Lung (tissue), 12 donors: ENCODE measurements around the gene CFB. TPM values are rescaled to one million over a fixed set of nuclear protein-coding genes. Genes with fewer than 3 reads are reported as not detected.

ENCODE experiments used
- ATAC-seq: fragments of 200-7000 bp; cut with Tn5 transposase; one replicate; pipeline ENCODE4 v1.9.1; 2020; ENCODE audit warnings: moderate number of reproducible peaks; ENCODE audit not compliant: insufficient read depth, low FRiP score
- DNase-seq, 3 donors: peaks; one replicate each; pipeline ENCODE4 v3.0.0-alpha.2; 2013 to 2017
- H3K27ac ChIP-seq, 2 donors: one replicate each; pipeline ENCODE4 v1.5.1; 2013; ENCODE audit warnings: mild to moderate bottlenecking in 2 of 2, moderate library complexity in 2 of 2, control low read depth in 1 of 2, inconsistent platforms in 1 of 2, low read depth in 1 of 2, low read length in 1 of 2
- H3K27me3 ChIP-seq, 3 donors: one replicate each; pipeline ENCODE4 v1.5.1; 2013; ENCODE audit warnings: low read length in 2 of 3; ENCODE audit not compliant: control insufficient read depth in 3 of 3, insufficient read depth in 3 of 3
- H3K36me3 ChIP-seq, 4 donors: one replicate each; pipeline ENCODE4 v1.5.1; 2013; ENCODE audit warnings: low read length in 4 of 4, mild to moderate bottlenecking in 1 of 4, moderate library complexity in 1 of 4; ENCODE audit not compliant: control insufficient read depth in 4 of 4, insufficient read depth in 4 of 4
- H3K4me1 ChIP-seq, 5 donors: one replicate each; pipeline ENCODE4 v1.5.1; 2013; ENCODE audit warnings: low read length in 5 of 5, mild to moderate bottlenecking in 2 of 5, moderate library complexity in 1 of 5; ENCODE audit not compliant: control insufficient read depth in 5 of 5, insufficient read depth in 5 of 5
- H3K4me3 ChIP-seq: one replicate; pipeline ENCODE4 v1.5.1; 2013; ENCODE audit warnings: mild to moderate bottlenecking, control low read depth, moderate library complexity
- H3K9ac ChIP-seq, 2 donors: one replicate each; pipeline ENCODE4 v1.5.1; 2013; ENCODE audit warnings: low read length in 2 of 2, control low read depth in 1 of 2; ENCODE audit not compliant: insufficient read depth in 1 of 2
- H3K9me3 ChIP-seq, 4 donors: one replicate each; pipeline ENCODE4 v1.5.1; 2013; ENCODE audit warnings: low read length in 3 of 4, mild to moderate bottlenecking in 1 of 4, moderate library complexity in 1 of 4; ENCODE audit not compliant: control insufficient read depth in 4 of 4, insufficient read depth in 3 of 4
- WGBS, 2 donors: extraction: QIAGEN DNeasy Blood & Tissue Kit; methylation state at CpG; one replicate each; pipeline ENCODE4 v1.1.7; 2013; 5-methylcytosine and 5-hydroxymethylcytosine counted together
- polyA plus RNA-seq, 2 donors: library from polyadenylated mRNA; stranded (reverse); fragments of 200-250 nt; gene quantifications; one replicate each; pipeline ENCODE4 v1.2.1, GENCODE V29; 2013
- total RNA-seq, 2 donors: library from RNA; depleted of rRNA in 1 of 2; stranded (reverse); fragments of >200 nt in 1 of 2; gene quantifications; one replicate each; pipeline ENCODE4 v1.2.1, GENCODE V29; 2014 to 2021
- TF ChIP-seq, protein P1 (sequence below): IDR thresholded peaks from 2 replicates; pipeline ENCODE4 v1.5.1; 2012; ENCODE audit warnings: mild to moderate bottlenecking; ENCODE audit errors: control extremely low read depth, extremely low read depth
- donor health status: control.
- donor health status: control.
- donor health status: Bipolar disorder and iron deficiency.
- donor health status: healthy.
- donor health status: DM: yes; HTN: yes; CAD: no.

CFB gene
- total and polyA plus RNA-seq, 4 donors = 173 to 297 (median 234) TPM

DNA sequence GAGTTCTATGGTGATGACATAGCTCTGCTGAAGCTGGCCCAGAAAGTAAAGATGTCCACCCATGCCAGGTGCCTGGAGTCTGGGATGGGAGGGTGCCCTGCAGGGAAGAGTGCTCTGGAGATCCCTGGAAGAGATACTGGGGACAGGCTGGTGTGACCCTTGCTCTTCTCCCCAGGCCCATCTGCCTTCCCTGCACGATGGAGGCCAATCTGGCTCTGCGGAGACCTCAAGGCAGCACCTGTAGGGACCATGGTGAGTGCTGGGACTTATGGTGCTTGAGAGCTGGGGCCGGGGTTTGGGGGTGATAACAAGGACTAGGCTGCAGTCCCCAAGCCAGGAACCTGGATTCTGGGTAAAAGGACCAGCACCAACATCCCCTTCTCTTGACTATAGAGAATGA is 2.2 kb upstream of the CFB start:
- H3K4me1 ChIP-seq = peaks cover 0 to 11% (median 0%) of the 10 kb centered on the region in 5 donors
- H3K27me3 ChIP-seq = peaks cover 0 to 5% (median 0%) of the 10 kb centered on the region in 3 donors
- ATAC-seq = no peak
- no peaks in the 10 kb centered on the region for H3K9me3 ChIP-seq
- H3K4me3 ChIP-seq = no peak overlapping the region
- TF ChIP-seq, protein P1, sequence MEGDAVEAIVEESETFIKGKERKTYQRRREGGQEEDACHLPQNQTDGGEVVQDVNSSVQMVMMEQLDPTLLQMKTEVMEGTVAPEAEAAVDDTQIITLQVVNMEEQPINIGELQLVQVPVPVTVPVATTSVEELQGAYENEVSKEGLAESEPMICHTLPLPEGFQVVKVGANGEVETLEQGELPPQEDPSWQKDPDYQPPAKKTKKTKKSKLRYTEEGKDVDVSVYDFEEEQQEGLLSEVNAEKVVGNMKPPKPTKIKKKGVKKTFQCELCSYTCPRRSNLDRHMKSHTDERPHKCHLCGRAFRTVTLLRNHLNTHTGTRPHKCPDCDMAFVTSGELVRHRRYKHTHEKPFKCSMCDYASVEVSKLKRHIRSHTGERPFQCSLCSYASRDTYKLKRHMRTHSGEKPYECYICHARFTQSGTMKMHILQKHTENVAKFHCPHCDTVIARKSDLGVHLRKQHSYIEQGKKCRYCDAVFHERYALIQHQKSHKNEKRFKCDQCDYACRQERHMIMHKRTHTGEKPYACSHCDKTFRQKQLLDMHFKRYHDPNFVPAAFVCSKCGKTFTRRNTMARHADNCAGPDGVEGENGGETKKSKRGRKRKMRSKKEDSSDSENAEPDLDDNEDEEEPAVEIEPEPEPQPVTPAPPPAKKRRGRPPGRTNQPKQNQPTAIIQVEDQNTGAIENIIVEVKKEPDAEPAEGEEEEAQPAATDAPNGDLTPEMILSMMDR = no peak
- no peak for DNase-seq
- H3K36me3 ChIP-seq = peaks cover 0 to 2% (median 0%) of the 10 kb centered on the region in 4 donors
- H3K9ac ChIP-seq = no peak overlapping the region
- WGBS, 2 donors = 81 to 89% methylated on average over 3 of the region's 3 CpGs
- H3K27ac ChIP-seq = no peak overlapping the region

DNA sequence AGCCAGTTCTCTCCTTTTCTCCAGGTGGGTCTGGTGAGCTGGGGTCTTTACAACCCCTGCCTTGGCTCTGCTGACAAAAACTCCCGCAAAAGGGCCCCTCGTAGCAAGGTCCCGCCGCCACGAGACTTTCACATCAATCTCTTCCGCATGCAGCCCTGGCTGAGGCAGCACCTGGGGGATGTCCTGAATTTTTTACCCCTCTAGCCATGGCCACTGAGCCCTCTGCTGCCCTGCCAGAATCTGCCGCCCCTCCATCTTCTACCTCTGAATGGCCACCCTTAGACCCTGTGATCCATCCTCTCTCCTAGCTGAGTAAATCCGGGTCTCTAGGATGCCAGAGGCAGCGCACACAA is 765 bp upstream of the CFB start:
- peaks cover 0 to 14% (median 0%) of the 10 kb centered on the region in 5 donors for H3K4me1 ChIP-seq
- ATAC-seq (no peak), DNase-seq (no peak)
- TF ChIP-seq, protein P1 = no peak
- H3K9ac ChIP-seq = no peak overlapping the region
- H3K9me3 ChIP-seq = no peaks in the 10 kb centered on the region
- peak overlapping the region in 1 of 2 donors; percentile 89 for H3K27ac ChIP-seq
- peaks cover 0 to 5% (median 0%) of the 10 kb centered on the region in 3 donors for H3K27me3 ChIP-seq
- H3K36me3 ChIP-seq = peaks cover 0 to 2% (median 0%) of the 10 kb centered on the region in 4 donors
- 76 to 85% methylated on average over 9 of the region's 9 CpGs for WGBS, 2 donors
- H3K4me3 ChIP-seq = no peak overlapping the region

DNA sequence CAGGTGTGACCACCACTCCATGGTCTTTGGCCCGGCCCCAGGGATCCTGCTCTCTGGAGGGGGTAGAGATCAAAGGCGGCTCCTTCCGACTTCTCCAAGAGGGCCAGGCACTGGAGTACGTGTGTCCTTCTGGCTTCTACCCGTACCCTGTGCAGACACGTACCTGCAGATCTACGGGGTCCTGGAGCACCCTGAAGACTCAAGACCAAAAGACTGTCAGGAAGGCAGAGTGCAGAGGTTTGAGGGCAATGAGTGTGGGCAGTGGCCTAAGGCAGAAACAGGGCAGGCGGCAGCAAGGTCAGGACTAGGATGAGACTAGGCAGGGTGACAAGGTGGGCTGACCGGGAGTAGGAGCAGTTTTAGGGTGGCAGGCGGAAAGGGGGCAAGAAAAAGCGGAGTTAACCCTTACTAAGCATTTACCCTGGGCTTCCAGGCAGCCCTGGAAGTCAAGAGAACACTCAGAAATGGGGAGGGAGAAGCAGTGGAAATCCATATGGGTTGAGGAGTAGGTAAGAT is 533 bp downstream of the CFB start:
- DNase-seq (peak in 1 of 3 donors; percentile 7), ATAC-seq (no peak)
- Histone ChIP-seq H3K4me3 (no peak overlapping the region), H3K36me3 (peaks cover 0 to 9% (median 0%) of the 10 kb centered on the region in 4 donors), H3K9ac (no peak overlapping the region), H3K4me1 (peaks cover 0 to 14% (median 0%) of the 10 kb centered on the region in 5 donors), H3K27me3 (peaks cover 0 to 5% (median 0%) of the 10 kb centered on the region in 3 donors), H3K27ac (peak overlapping the region in 1 of 2 donors; percentile 89), H3K9me3 (no peaks in the 10 kb centered on the region)
- TF ChIP-seq, protein P1 = no peak
- 76 to 80% methylated on average over 11 of the region's 11 CpGs for WGBS, 2 donors
